B cell (primary cell): Measurements from ENCODE around the gene SLC10A2. TPM values are rescaled to one million over a fixed set of nuclear protein-coding genes. Genes with fewer than 3 reads are reported as not detected.
A peak's percentile ranks its signal among the peaks of the same experiment; 100 is the strongest.

Experiments used
- ATAC-seq: fragments of 200-7000 bp; cut with Tn5 transposase; one replicate; pipeline ENCODE4 v1.10.0; 2021; ENCODE audit warnings: low read depth, mild to moderate bottlenecking, moderate number of reproducible peaks, moderate library complexity
- CTCF ChIA-PET: fragments of 350-600 bp; sonication (Branson Sonifier 250); formaldehyde crosslinking; loops from one replicate; lab custom pipeline; 2021; ENCODE audit warnings: antibody characterized with exemption, inconsistent platforms; lab: Charles Lee
- POLR2A ChIA-PET: fragments of 350-600 bp; sonication (Branson Sonifier 250); formaldehyde crosslinking; loops from one replicate; lab custom pipeline; 2021; ENCODE audit warnings: antibody characterized with exemption; lab: Charles Lee
- DNase-seq: peaks from one replicate; pipeline ENCODE4 v3.0.0; 2013
- H2AFZ ChIP-seq: 2 replicates; pipeline ENCODE4 v1.6.1; 2012; ENCODE audit warnings: mild to moderate bottlenecking, low read depth, low read length; ENCODE audit not compliant: insufficient read depth, poor library complexity, severe bottlenecking
- H3K27ac ChIP-seq, 2 donors: 1 replicate in 1 of 2; 2 replicates in 1 of 2; pipeline ENCODE4 v1.5.1; 2012 to 2013; ENCODE audit warnings: low read length in 2 of 2, mild to moderate bottlenecking in 2 of 2, moderate library complexity in 1 of 2
- H3K27me3 ChIP-seq, 4 experiments: fragments of 200-600 bp in 1 of 4; sonication (generic) in 1 of 4; replicated peaks in 1 of 4; 1 replicate in 2 of 4; 2 replicates in 2 of 4; pipeline versions ENCODE4 v1.6.1 to v1.7.0; 2013 to 2016; ENCODE audit warnings: low read length in 3 of 4, mild to moderate bottlenecking in 2 of 4, mixed read lengths in 1 of 4, moderate library complexity in 1 of 4; ENCODE audit not compliant: insufficient read depth in 4 of 4, control insufficient read depth in 3 of 4; ENCODE audit errors: control extremely low read depth in 1 of 4
- H3K36me3 ChIP-seq, 2 experiments: replicated peaks in 1 of 2; 1 replicate in 1 of 2; 2 replicates in 1 of 2; pipeline versions ENCODE4 v1.6.1 to v1.7.1; 2013; ENCODE audit warnings: low read length in 1 of 2; ENCODE audit not compliant: insufficient read depth in 2 of 2, control insufficient read depth in 1 of 2; ENCODE audit errors: control extremely low read depth in 1 of 2, extremely low read depth in 1 of 2
- H3K4me1 ChIP-seq, 2 donors: fragments of 200-600 bp in 1 of 2; sonication (generic) in 1 of 2; 1 replicate in 1 of 2; 2 replicates in 1 of 2; pipeline versions ENCODE4 v1.5.1 to v1.6.1; 2013 to 2017; ENCODE audit warnings: low read length in 2 of 2; ENCODE audit not compliant: control insufficient read depth in 2 of 2, insufficient read depth in 2 of 2
- H3K4me2 ChIP-seq: replicated peaks from 2 replicates; pipeline ENCODE3; 2012; ENCODE audit warnings: mild to moderate bottlenecking, low read depth, low read length; ENCODE audit not compliant: poor library complexity, severe bottlenecking
- H3K4me3 ChIP-seq, 5 experiments: fragments of 200-600 bp in 1 of 5; sonication (generic) in 1 of 5; 1 replicate in 3 of 5; 2 replicates in 2 of 5; pipeline versions ENCODE4 v1.5.1 to v1.7.0; 2011 to 2016; ENCODE audit warnings: low read length in 4 of 5, mild to moderate bottlenecking in 4 of 5, low read depth in 2 of 5, control low read depth in 1 of 5, moderate library complexity in 1 of 5; ENCODE audit not compliant: insufficient read depth in 1 of 5; ENCODE audit errors: control extremely low read depth in 1 of 5, extremely low read depth in 1 of 5
- H3K79me2 ChIP-seq: fragments of 200-600 bp; sonication (generic); one replicate; pipeline ENCODE4 v1.6.0; 2016; ENCODE audit warnings: low read length; ENCODE audit not compliant: control insufficient read depth, insufficient read depth
- H3K9ac ChIP-seq: fragments of 200-600 bp; sonication (generic); 2 replicates; pipeline ENCODE4 v1.6.1; 2017; ENCODE audit warnings: mild to moderate bottlenecking, low read length, moderate library complexity
- H3K9me3 ChIP-seq, 3 donors: one replicate each; pipeline versions ENCODE4 v1.6.1 to v1.7.1; 2013; ENCODE audit warnings: low read length in 2 of 3; ENCODE audit not compliant: control insufficient read depth in 2 of 3, insufficient read depth in 1 of 3; ENCODE audit errors: control extremely low read depth in 1 of 3
- H4K20me1 ChIP-seq: 2 replicates; pipeline ENCODE4 v1.6.0; 2012; ENCODE audit warnings: mild to moderate bottlenecking, low read length; ENCODE audit not compliant: insufficient read depth, control insufficient read depth, poor library complexity, severe bottlenecking
- H3K27ac Mint-ChIP-seq: one replicate; pipeline ENCODE4 v1.8.0; 2021; ENCODE audit warnings: mixed read lengths
- H3K27me3 Mint-ChIP-seq: one replicate; pipeline ENCODE4 v1.8.0; 2021; ENCODE audit warnings: mixed read lengths
- H3K4me1 Mint-ChIP-seq: one replicate; pipeline ENCODE4 v1.8.0; 2021; ENCODE audit warnings: mixed read lengths
- H3K4me3 Mint-ChIP-seq: one replicate; pipeline ENCODE4 v1.8.0; 2021; ENCODE audit warnings: mixed read lengths
- H3K9me3 Mint-ChIP-seq: one replicate; pipeline ENCODE4 v1.8.0; 2022; ENCODE audit warnings: mixed read lengths; ENCODE audit not compliant: insufficient read depth
- EZH2 ChIP-seq: IDR thresholded peaks from 2 replicates; pipeline ENCODE4 v1.6.1; 2012; ENCODE audit warnings: borderline replicate concordance, low read depth, mild to moderate bottlenecking, moderate library complexity, low read length; ENCODE audit not compliant: insufficient read depth, poor library complexity, severe bottlenecking
- WGBS: methylation state at CpG from one replicate; pipeline ENCODE4 v1.1.5; 2013; ENCODE audit warnings: missing lambda C conversion rate; ENCODE audit not compliant: insufficient coverage; 5-methylcytosine and 5-hydroxymethylcytosine counted together
- intact Hi-C: fragments of 100-400 bp; cut with micrococcal nuclease; formaldehyde crosslinking; loops from one replicate; pipeline ENCODE4 v1.10.0; 2022
- polyA plus RNA-seq: library from polyadenylated mRNA; depleted of rRNA; stranded (reverse); fragments of >200 nt; gene quantifications from 2 replicates; pipeline ENCODE4 v1.2.3, GENCODE V29; 2012
- total RNA-seq, 2 donors: library from RNA; stranded (reverse); fragments of 120-200 nt in 1 of 2; gene quantifications; 1 replicate in 1 of 2; 2 replicates in 1 of 2; pipeline versions ENCODE4 v1.2.3 to v1.2.4, GENCODE V29; 2013 to 2022
- TF ChIP-seq, protein P1 (sequence below): fragments of 200-600 bp; IDR thresholded peaks from one replicate; pipeline ENCODE4 v1.8.0; 2022; ENCODE audit warnings: antibody characterized with exemption, mild to moderate bottlenecking

SLC10A2 gene
- total and polyA plus RNA-seq, 2 donors (not counting 1 experiment from before 2014, with no cell fraction given), result not detected

DNA sequence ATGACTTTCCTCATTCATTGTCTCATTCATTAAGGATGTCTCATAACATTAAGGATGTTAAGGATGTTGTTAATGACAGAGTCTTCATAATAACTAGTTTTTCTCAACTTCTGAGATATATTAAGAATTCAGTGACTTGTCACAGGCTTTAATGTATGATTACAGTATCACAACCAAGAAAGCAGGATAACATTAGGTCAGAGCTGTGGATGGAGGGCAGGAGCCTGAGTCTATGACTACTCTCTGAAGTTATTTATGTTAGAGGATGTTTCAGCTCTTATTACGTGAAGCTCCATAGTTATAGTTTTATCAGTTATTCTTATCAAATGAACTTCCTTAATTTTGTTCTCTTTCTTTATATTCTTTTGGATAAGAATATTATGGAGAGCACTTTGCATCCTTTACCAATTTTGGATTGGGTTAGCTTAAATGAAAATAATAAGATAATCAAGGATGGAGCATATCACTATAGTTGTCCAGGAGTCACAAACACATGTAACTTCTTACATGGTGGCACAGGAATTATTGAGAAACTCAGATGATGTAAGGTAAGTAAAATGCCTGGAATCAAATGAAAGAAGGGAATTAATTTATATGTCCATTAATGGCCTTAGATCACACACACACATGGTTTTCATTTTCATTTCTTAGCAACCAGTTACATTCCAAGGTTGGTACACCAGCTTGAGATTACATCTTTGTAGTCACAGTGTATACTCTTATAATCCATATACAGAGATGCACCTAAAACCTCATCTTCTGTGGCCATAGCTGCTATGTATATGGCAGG, 57.0 kb downstream of the SLC10A2 start:
- Mint-ChIP-seq H3K4me1 (peaks cover 25% of the 10 kb centered on the region), H3K27ac (no peak overlapping the region), H3K9me3 (no peaks in the 10 kb centered on the region), H3K27me3 (no peaks in the 10 kb centered on the region), H3K4me3 (no peak overlapping the region)
- no CpG with 5 or more reads among the region's 1 CpG for WGBS
- Histone ChIP-seq H3K36me3 (peaks cover 0 to 1% of the 10 kb centered on the region in 2 experiments), H3K4me1 (peaks cover 22 to 27% of the 10 kb centered on the region in 2 donors), H3K9me3 (peaks cover 0 to 3% (median 0%) of the 10 kb centered on the region in 3 donors), H4K20me1 (no peaks in the 10 kb centered on the region), H3K9ac (no peak overlapping the region), H3K79me2 (no peaks in the 10 kb centered on the region), H2AFZ (peak overlapping the region; percentile 4), H3K27ac (no peak overlapping the region), H3K27me3 (no peaks in the 10 kb centered on the region), H3K4me2 (no peak overlapping the region), H3K4me3 (no peak overlapping the region)
- POLR2A ChIA-PET, result no interaction called here
- CTCF ChIA-PET, result interaction anchor here (1.0 kb wide), 1 partner anchor 15 kb away, joined by 3 read pairs; no protein-coding TSS in a partner anchor
- no peak for TF ChIP-seq EZH2
- TF ChIP-seq, protein P1, sequence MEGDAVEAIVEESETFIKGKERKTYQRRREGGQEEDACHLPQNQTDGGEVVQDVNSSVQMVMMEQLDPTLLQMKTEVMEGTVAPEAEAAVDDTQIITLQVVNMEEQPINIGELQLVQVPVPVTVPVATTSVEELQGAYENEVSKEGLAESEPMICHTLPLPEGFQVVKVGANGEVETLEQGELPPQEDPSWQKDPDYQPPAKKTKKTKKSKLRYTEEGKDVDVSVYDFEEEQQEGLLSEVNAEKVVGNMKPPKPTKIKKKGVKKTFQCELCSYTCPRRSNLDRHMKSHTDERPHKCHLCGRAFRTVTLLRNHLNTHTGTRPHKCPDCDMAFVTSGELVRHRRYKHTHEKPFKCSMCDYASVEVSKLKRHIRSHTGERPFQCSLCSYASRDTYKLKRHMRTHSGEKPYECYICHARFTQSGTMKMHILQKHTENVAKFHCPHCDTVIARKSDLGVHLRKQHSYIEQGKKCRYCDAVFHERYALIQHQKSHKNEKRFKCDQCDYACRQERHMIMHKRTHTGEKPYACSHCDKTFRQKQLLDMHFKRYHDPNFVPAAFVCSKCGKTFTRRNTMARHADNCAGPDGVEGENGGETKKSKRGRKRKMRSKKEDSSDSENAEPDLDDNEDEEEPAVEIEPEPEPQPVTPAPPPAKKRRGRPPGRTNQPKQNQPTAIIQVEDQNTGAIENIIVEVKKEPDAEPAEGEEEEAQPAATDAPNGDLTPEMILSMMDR, result no peak
- intact Hi-C loops, result no loop called here
- ATAC-seq (no peak), DNase-seq (no peak)

DNA sequence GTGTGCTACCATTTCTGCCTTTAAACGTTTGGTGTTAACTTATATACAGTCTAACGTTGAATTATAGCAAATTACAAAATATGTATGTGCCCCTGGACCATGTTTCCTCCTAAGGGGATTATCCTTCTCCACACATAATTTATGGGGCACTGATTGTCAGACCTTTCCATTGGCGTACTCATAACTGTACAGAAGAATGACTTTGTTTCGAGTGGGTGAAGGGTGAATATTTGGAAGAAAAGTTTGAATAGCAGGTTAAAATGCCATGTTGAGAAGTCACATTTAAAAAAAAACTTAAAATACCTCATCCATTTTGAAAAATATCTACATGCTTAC, 58.8 kb downstream of the SLC10A2 start:
- Histone ChIP-seq H2AFZ (peak overlapping the region; percentile 61), H3K9me3 (peaks cover 0 to 3% (median 1%) of the 10 kb centered on the region in 3 donors), H3K4me2 (peak overlapping the region; percentile 65), H4K20me1 (no peaks in the 10 kb centered on the region), H3K79me2 (no peaks in the 10 kb centered on the region), H3K4me3 (peak overlapping the region; percentile 3 to 58 (median 16)), H3K36me3 (peaks cover 0 to 1% of the 10 kb centered on the region in 2 experiments), H3K27me3 (no peaks in the 10 kb centered on the region), H3K9ac (peak overlapping the region; percentile 63), H3K27ac (peak overlapping the region; percentile 46 to 73), H3K4me1 (peaks cover 22 to 27% of the 10 kb centered on the region in 2 donors)
- Mint-ChIP-seq H3K27me3 (no peaks in the 10 kb centered on the region), H3K27ac (peak overlapping the region; percentile 47), H3K4me3 (peak overlapping the region; percentile 80), H3K9me3 (no peaks in the 10 kb centered on the region), H3K4me1 (peaks cover 25% of the 10 kb centered on the region)
- ChIA-PET POLR2A (no interaction called here), CTCF (no interaction called here)
- intact Hi-C loops, result no loop called here
- ATAC-seq (no peak), DNase-seq (no peak)
- WGBS, result no CpG with 5 or more reads among the region's 4 CpGs
- no peak for TF ChIP-seq EZH2
- TF ChIP-seq, protein P1, result no peak
